Activated T-helper 17 cell treated with anti-CD3 and anti-CD28 coated beads, Interleukin-2, amount 50 U/mL, for 72 hours (primary cell): ENCODE results near the gene TLDC2. TPM values are rescaled to one million over a fixed set of nuclear protein-coding genes. Genes with fewer than 3 reads are reported as not detected.
"Not testable (repeated sequence)": the region's sequence is repeated elsewhere in the genome, so short reads cannot be mapped to it uniquely, and the experiment has no call there.

Source experiments
- ATAC-seq: fragments of 150-1000 bp; cut with Tn5 transposase; replicated peaks from 2 replicates; pipeline ENCODE4 v1.10.0; 2021; ENCODE audit warnings: mild to moderate bottlenecking, moderate library complexity
- H3K27ac Mint-ChIP-seq: one replicate; pipeline ENCODE4 v1.8.0; 2022; ENCODE audit warnings: mixed read lengths
- H3K27me3 Mint-ChIP-seq: one replicate; pipeline ENCODE4 v1.8.0; 2022; ENCODE audit warnings: mixed read lengths
- H3K36me3 Mint-ChIP-seq: one replicate; pipeline ENCODE4 v1.8.0; 2022; ENCODE audit warnings: low read depth, mild to moderate bottlenecking, mixed read lengths
- H3K4me1 Mint-ChIP-seq: one replicate; pipeline ENCODE4 v1.8.0; 2022; ENCODE audit warnings: mixed read lengths
- H3K4me3 Mint-ChIP-seq: one replicate; pipeline ENCODE4 v1.8.0; 2022; ENCODE audit warnings: mild to moderate bottlenecking, mixed read lengths
- H3K9me3 Mint-ChIP-seq: one replicate; pipeline ENCODE4 v1.8.0; 2022; ENCODE audit warnings: mixed read lengths
- total RNA-seq, 2 donors: library from RNA; stranded (reverse); gene quantifications; one replicate each; pipeline ENCODE4 v1.2.3, GENCODE V29; 2022

Gene TLDC2
- total RNA-seq, 2 donors from 2014 or later = not detected

GRCh38 chr20:36872852-36873251, 3.1 kb upstream of the TLDC2 start:
- ATAC-seq = no peak
- Mint-ChIP-seq H3K36me3 (no peaks in the 10 kb centered on the region), H3K4me1 (no peaks in the 10 kb centered on the region)

GRCh38 chr20:36873498-36874189, 2.3 kb upstream of the TLDC2 start:
- Mint-ChIP-seq H3K4me1 (no peaks in the 10 kb centered on the region), H3K27ac (no peak overlapping the region), H3K9me3 (no peaks in the 10 kb centered on the region), H3K4me3 (no peak overlapping the region), H3K36me3 (no peaks in the 10 kb centered on the region), H3K27me3 (no peaks in the 10 kb centered on the region)
- ATAC-seq = no peak

More at GRCh38 chr20:36872852-36873251, 3.1 kb upstream of the TLDC2 start:
- Mint-ChIP-seq H3K27me3 (no peaks in the 10 kb centered on the region), H3K9me3 (no peaks in the 10 kb centered on the region), H3K27ac (no peak overlapping the region), H3K4me3 (no peak overlapping the region)

GRCh38 chr20:36875093-36875492, 845 bp upstream of the TLDC2 start:
- H3K36me3 Mint-ChIP-seq, H3K27ac Mint-ChIP-seq, H3K4me1 Mint-ChIP-seq, H3K27me3 Mint-ChIP-seq, ATAC-seq, H3K4me3 Mint-ChIP-seq, H3K9me3 Mint-ChIP-seq: not testable (repeated sequence)

- Mint-ChIP-seq H3K36me3 (no peaks in the 10 kb centered on the region), H3K4me1 (peaks cover 2% of the 10 kb centered on the region), H3K9me3 (no peaks in the 10 kb centered on the region), H3K27ac (peak overlapping the region; percentile 25), H3K4me3 (no peak overlapping the region), H3K27me3 (no peaks in the 10 kb centered on the region)
- no peak for ATAC-seq
Measured at GRCh38 chr20:36876473-36876833, 515 bp downstream of the TLDC2 start.

- Mint-ChIP-seq H3K27me3 (no peaks in the 10 kb centered on the region), H3K36me3 (no peaks in the 10 kb centered on the region), H3K9me3 (no peaks in the 10 kb centered on the region), H3K27ac (no peak overlapping the region), H3K4me3 (no peak overlapping the region), H3K4me1 (peaks cover 12% of the 10 kb centered on the region)
- ATAC-seq = no peak
Measured at GRCh38 chr20:36878941-36879340, 3.0 kb downstream of the TLDC2 start.

- H3K4me1 Mint-ChIP-seq = peaks cover 12% of the 10 kb centered on the region
- no peak overlapping the region for H3K4me3 Mint-ChIP-seq
- no peaks in the 10 kb centered on the region for H3K9me3 Mint-ChIP-seq
- no peaks in the 10 kb centered on the region for H3K36me3 Mint-ChIP-seq
- no peaks in the 10 kb centered on the region for H3K27me3 Mint-ChIP-seq
- no peak for ATAC-seq
- peak overlapping the region; percentile 77 for H3K27ac Mint-ChIP-seq
Measured at GRCh38 chr20:36880741-36881250, 4.9 kb downstream of the TLDC2 start.

- Mint-ChIP-seq H3K27ac (peak overlapping the region; percentile 77), H3K4me1 (peaks cover 12% of the 10 kb centered on the region), H3K27me3 (no peaks in the 10 kb centered on the region), H3K9me3 (no peaks in the 10 kb centered on the region), H3K4me3 (peak overlapping the region; percentile 7), H3K36me3 (no peaks in the 10 kb centered on the region)
- no peak for ATAC-seq
Measured at GRCh38 chr20:36881331-36881730, 5.4 kb downstream of the TLDC2 start.

GRCh38 chr20:36881888-36882287, 6.0 kb downstream of the TLDC2 start:
- Mint-ChIP-seq H3K36me3 (no peaks in the 10 kb centered on the region), H3K4me3 (peak overlapping the region; percentile 7), H3K9me3 (no peaks in the 10 kb centered on the region), H3K27me3 (no peaks in the 10 kb centered on the region), H3K4me1 (peaks cover 12% of the 10 kb centered on the region), H3K27ac (peak overlapping the region; percentile 77)
- ATAC-seq = peak; percentile 99

GRCh38 chr20:36883977-36884535, 8.1 kb downstream of the TLDC2 start:
- H3K36me3 Mint-ChIP-seq = peaks cover under 1% of the 10 kb centered on the region
- H3K27ac Mint-ChIP-seq = peak overlapping the region; percentile 69
- no peaks in the 10 kb centered on the region for H3K27me3 Mint-ChIP-seq

GRCh38 chr20:36885356-36885755, 9.4 kb downstream of the TLDC2 start:
- Mint-ChIP-seq H3K27ac (no peak overlapping the region), H3K4me3 (no peak overlapping the region), H3K27me3 (no peaks in the 10 kb centered on the region), H3K36me3 (peaks cover 13% of the 10 kb centered on the region), H3K9me3 (no peaks in the 10 kb centered on the region), H3K4me1 (peaks cover 20% of the 10 kb centered on the region)
- no peak for ATAC-seq

More at GRCh38 chr20:36883977-36884535, 8.1 kb downstream of the TLDC2 start:
- ATAC-seq = no peak
- Mint-ChIP-seq H3K4me3 (no peak overlapping the region), H3K4me1 (peaks cover 12% of the 10 kb centered on the region), H3K9me3 (no peaks in the 10 kb centered on the region)

GRCh38 chr20:36886859-36887751, 11.2 kb downstream of the TLDC2 start:
- Mint-ChIP-seq H3K27ac (peak overlapping the region; percentile 21), H3K4me3 (peak overlapping the region; percentile 0), H3K27me3 (no peaks in the 10 kb centered on the region), H3K36me3 (peaks cover 31% of the 10 kb centered on the region), H3K4me1 (peaks cover 13% of the 10 kb centered on the region), H3K9me3 (no peaks in the 10 kb centered on the region)
- ATAC-seq = peak; percentile 92

GRCh38 chr20:36887752-36888090, 11.8 kb downstream of the TLDC2 start:
- Mint-ChIP-seq H3K9me3 (no peaks in the 10 kb centered on the region), H3K27me3 (no peaks in the 10 kb centered on the region), H3K36me3 (peaks cover 37% of the 10 kb centered on the region), H3K4me1 (peaks cover 13% of the 10 kb centered on the region), H3K4me3 (no peak overlapping the region), H3K27ac (no peak overlapping the region)
- no peak for ATAC-seq

- Mint-ChIP-seq H3K27me3 (no peaks in the 10 kb centered on the region), H3K4me1 (peaks cover 8% of the 10 kb centered on the region), H3K36me3 (peaks cover 50% of the 10 kb centered on the region), H3K4me3 (no peak overlapping the region), H3K27ac (no peak overlapping the region), H3K9me3 (no peaks in the 10 kb centered on the region)
- ATAC-seq = no peak
Measured at GRCh38 chr20:36888880-36889516, 13.1 kb downstream of the TLDC2 start.

GRCh38 chr20:36890586-36890985, 14.6 kb downstream of the TLDC2 start:
- Mint-ChIP-seq H3K27ac (peak overlapping the region; percentile 60), H3K4me1 (peaks cover 15% of the 10 kb centered on the region), H3K27me3 (no peaks in the 10 kb centered on the region), H3K4me3 (no peak overlapping the region), H3K36me3 (peaks cover 64% of the 10 kb centered on the region), H3K9me3 (no peaks in the 10 kb centered on the region)
- ATAC-seq = no peak
